ENCODE results near the gene MRPL4. TPM values are rescaled to one million over a fixed set of nuclear protein-coding genes. Genes with fewer than 3 reads are reported as not detected.
A peak's percentile ranks its signal among the peaks of the same experiment; 100 is the strongest.

The MRPL4 gene
- total and polyA plus RNA-seq, 8 donors = 27.5 to 53.1 (median 37.1) TPM

DNA sequence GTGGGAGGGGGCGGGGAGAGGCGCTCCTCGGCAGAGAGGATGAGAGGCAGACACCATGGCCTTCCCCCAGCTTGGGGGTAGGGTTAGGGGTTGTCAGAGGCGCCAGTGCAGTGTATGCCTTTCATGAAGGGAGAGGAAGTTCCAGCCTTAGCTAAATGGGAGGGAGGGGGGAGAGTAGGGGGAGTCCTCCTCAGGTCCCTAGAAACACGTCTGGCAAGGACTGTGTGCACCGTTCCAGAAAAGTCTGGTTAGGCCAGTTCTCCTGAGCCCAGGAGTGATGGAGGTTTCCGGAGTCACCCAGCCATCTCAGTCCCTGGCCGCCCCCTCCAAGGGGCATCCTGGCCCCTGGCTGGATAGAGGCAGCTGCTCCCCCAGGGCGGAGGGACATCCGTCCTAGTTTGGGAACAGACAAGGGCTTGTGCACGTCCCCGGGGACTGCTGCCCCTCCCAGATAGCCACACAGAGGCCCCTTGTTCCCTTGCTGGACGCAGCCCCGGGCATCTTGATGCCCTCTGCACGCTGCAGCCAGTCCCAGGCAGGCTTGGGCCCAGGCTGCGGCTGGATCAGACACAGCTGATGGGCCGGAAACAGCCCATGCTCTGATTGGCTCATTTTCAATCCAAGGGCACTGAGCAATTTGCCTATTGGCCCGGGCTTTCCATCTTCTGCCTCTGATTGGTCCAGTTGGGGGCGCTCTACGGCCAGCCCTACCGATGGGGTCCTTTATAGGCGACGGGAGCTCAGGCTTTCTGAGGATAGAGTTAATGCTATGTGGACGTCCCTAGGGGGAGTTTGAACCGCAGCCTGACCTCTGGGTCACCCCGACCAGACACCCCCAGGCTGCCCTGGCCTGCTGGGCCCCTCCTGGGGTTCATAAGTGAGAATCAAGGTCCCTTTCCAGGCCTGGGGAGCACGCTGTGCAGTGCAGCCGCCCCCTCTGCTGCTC, 24.7 kb upstream of the MRPL4 start:
- H3K4me1 ChIP-seq = peaks cover 0 to 27% of the 10 kb centered on the region in 2 donors
- no peak for ATAC-seq

DNA sequence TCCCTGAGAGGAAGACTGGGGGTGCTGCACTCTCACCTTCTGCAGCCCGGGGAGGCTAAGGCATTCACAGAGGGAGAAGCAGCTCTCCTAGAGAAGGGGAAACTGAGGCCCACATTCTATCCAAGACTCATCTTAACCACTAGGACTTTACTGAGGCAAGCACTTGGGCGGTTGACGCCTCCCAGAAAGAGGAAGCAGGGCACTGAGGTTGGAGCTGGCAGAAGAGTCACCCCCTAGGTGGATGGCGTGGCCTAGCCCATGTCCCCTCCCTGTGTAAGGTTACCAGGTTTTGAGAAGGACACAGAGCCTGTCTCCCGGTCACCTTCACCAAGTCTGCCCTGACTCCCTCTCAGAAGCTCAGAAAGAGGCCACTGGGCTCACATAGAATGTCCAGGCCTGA, 23.6 kb upstream of the MRPL4 start:
- H3K4me3 ChIP-seq = peak overlapping the region in 1 of 2 donors; percentile 83
- TF ChIP-seq CTCF (IDR thresholded peaks at IDR 0.05) = no peak
- peaks cover 0 to 24% of the 10 kb centered on the region in 2 donors for H3K4me1 ChIP-seq
- ATAC-seq = no peak
- H3K27me3 ChIP-seq = peaks cover 0 to 20% of the 10 kb centered on the region in 2 donors
- peak overlapping the region in 1 of 2 donors; percentile 91 for H3K27ac ChIP-seq
- no peaks in the 10 kb centered on the region for H3K9me3 ChIP-seq
- no peak for DNase-seq
- intact Hi-C loops (cut with DNase I) = no loop called here
- H3K36me3 ChIP-seq = peaks cover 0 to 13% of the 10 kb centered on the region in 2 donors

More for the DNA sequence above, 24.7 kb upstream of the MRPL4 start:
- Histone ChIP-seq H3K9me3 (no peaks in the 10 kb centered on the region), H3K27ac (peak overlapping the region; percentile 11 to 91), H3K27me3 (peaks cover 0 to 20% of the 10 kb centered on the region in 2 donors), H3K36me3 (peaks cover 0 to 18% of the 10 kb centered on the region in 2 donors), H3K4me3 (no peak overlapping the region)
- peak in 1 of 4 donors; percentile 63 for DNase-seq
- intact Hi-C loops (cut with DNase I) = no loop called here
- TF ChIP-seq CTCF (IDR thresholded peaks at IDR 0.05) = no peak

DNA sequence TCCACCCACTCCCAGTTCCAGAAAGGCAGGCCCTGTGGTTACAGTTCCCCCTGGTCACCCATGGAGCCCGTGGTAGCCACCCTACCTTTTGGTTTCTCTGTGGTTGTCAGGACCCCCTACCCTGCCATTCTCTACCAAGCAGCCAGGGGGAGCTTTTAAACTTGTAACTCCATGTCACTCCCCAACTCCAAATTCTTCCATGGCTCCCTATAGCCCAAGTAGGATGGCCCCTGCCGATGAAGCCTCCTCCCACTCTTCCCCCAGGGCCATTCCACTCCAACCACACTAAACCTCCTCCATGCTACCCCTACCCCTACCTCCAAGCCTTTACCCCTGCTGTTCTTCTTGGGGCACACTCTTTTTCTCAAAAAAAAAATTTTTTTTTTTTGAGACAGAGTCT, 23.1 kb upstream of the MRPL4 start:
- peak in 1 of 4 donors; percentile 60 for DNase-seq
- peak; percentile 27 to 63 for TF ChIP-seq CTCF (IDR thresholded peaks at IDR 0.05)
- H3K9me3 ChIP-seq = no peaks in the 10 kb centered on the region
- peaks cover 0 to 8% of the 10 kb centered on the region in 2 donors for H3K36me3 ChIP-seq
- peak overlapping the region in 1 of 2 donors; percentile 83 for H3K4me3 ChIP-seq
- peaks cover 0 to 20% of the 10 kb centered on the region in 2 donors for H3K27me3 ChIP-seq
- H3K4me1 ChIP-seq = peaks cover 0 to 24% of the 10 kb centered on the region in 2 donors
- H3K27ac ChIP-seq = peak overlapping the region; percentile 88 to 91
- peak; percentile 2 for ATAC-seq
- intact Hi-C loops (cut with DNase I) = no loop called here

DNA sequence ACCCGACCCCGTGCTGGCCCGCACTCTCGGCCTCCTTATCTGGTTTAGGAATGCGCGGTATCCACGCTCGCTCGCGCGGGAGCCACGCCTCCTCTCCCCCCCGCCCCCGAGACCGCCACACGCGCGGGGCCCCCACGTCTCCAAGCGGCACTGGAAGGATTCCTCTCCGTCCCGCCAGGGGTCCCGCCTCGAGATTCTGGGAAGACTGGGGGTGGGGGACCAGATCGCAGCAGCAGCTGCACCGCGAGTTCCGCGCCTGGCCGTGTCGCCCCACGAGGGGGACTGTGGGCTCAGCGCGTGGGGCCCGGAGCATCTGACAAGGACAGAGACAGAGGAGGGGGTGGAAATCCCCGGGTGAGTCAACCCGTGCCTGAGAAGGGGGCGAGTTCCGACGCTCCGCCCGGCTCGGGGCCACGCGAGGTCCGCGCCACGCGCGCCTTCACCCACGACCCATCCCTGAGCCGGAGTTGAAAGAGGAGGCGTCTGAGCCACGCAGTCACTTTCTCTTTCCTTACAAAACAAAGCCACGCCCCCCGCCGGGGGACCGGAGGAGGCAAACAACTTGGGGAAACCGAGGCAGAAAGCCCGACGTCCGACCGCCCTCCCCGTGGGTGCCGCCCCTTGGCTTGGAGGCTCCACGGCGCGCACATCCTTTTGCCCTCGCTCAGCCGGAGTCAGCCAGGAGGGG, 21.7 kb upstream of the MRPL4 start:
- ATAC-seq = peak; percentile 7
- Histone ChIP-seq H3K27me3 (peaks cover 0 to 20% of the 10 kb centered on the region in 2 donors), H3K4me1 (peaks cover 0 to 27% of the 10 kb centered on the region in 2 donors), H3K9me3 (no peaks in the 10 kb centered on the region), H3K36me3 (no peaks in the 10 kb centered on the region), H3K4me3 (peak overlapping the region; percentile 83 to 93), H3K27ac (peak overlapping the region; percentile 88 to 91)
- no peak for TF ChIP-seq CTCF (IDR thresholded peaks at IDR 0.05)
- peak in 3 of 4 donors; percentile 55 to 83 (median 73) for DNase-seq
- intact Hi-C loops (cut with DNase I) = no loop called here
